SH-SY5Y (cell line): ENCODE results near the gene FAM222A.

Source experiments
- GATA2 ChIP-seq: IDR thresholded peaks from 2 replicates; pipeline ENCODE4 v1.6.1; 2011; ENCODE audit warnings: mild to moderate bottlenecking, low read depth, low read length
- GATA3 ChIP-seq: IDR thresholded peaks from 2 replicates; pipeline ENCODE4 v1.6.1; 2011; ENCODE audit warnings: low read depth, mild to moderate bottlenecking, low read length, moderate library complexity

DNA sequence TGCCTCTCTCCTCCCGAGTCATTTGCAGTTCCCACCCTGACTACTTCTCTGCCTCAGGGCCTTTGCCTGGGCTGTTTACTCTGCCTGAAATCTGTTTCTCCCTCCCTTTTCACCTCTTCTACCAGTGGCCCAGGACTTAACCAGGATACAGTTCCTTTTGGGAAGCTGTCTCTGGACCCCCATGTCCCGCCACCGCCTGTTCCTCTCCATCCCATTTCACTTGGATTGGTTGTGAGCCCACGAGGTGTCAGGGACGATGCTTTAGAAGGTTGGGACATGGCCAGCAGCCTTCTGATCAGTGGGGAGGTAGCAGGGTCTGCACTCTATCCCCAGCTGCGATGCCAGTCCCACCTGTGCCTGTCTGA, 51.8 kb downstream of the FAM222A start:
- TF ChIP-seq GATA2 (no peak), GATA3 (no peak)
